ENCODE results near the gene F7.

DNA sequence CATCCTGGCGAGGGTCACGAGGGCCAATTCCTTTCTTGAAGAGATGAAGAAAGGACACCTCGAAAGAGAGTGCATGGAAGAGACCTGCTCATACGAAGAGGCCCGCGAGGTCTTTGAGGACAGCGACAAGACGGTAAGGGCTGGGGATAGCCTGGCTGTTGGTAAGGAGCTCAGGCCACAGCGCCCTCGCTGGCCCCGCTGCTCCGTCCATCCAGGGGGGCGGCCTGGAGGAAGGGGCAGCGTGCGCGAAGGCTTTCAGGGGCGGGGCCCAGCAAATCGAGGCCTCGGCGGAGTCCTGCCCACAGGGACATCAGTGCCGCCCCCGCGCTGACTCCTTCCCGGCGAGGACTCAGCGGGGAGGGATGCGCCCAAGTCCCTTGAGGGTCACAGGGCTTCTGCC, 23.9 kb downstream of the F7 start:
- TF ChIP-seq, protein P1, sequence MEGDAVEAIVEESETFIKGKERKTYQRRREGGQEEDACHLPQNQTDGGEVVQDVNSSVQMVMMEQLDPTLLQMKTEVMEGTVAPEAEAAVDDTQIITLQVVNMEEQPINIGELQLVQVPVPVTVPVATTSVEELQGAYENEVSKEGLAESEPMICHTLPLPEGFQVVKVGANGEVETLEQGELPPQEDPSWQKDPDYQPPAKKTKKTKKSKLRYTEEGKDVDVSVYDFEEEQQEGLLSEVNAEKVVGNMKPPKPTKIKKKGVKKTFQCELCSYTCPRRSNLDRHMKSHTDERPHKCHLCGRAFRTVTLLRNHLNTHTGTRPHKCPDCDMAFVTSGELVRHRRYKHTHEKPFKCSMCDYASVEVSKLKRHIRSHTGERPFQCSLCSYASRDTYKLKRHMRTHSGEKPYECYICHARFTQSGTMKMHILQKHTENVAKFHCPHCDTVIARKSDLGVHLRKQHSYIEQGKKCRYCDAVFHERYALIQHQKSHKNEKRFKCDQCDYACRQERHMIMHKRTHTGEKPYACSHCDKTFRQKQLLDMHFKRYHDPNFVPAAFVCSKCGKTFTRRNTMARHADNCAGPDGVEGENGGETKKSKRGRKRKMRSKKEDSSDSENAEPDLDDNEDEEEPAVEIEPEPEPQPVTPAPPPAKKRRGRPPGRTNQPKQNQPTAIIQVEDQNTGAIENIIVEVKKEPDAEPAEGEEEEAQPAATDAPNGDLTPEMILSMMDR (IDR thresholded peaks at IDR 0.05), result no peak
- TF ChIP-seq POLR2A (IDR thresholded peaks at IDR 0.05), result no peak

All from thyroid gland (tissue), 4 donors.